ENCODE measurements around the gene KIF3A.

GRCh38 chr5:132653716-132654115 lies 83.6 kb downstream of the KIF3A start:
- TF ChIP-seq CTCF (IDR thresholded peaks at IDR 0.05) (no peak), POLR2A (IDR thresholded peaks at IDR 0.05) (no peak), EP300 (IDR thresholded peaks at IDR 0.05) (no peak), POLR2AphosphoS5 (IDR thresholded peaks at IDR 0.05) (no peak)
